Cardiac fibroblast (primary cell): ENCODE measurements around the gene ZNF18.

ENCODE experiments used
- DNase-seq, 2 donors: peaks; one replicate each; pipeline versions ENCODE4 v3.0.0 to v3.0.0-alpha.2; 2010; ENCODE audit warnings: low read depth in 2 of 2
- H3K4me3 ChIP-seq, 2 donors: replicated peaks in 1 of 2; 1 replicate in 1 of 2; 2 replicates in 1 of 2; pipeline ENCODE4 v1.5.1; 2011; ENCODE audit warnings: low read depth in 2 of 2, low read length in 2 of 2, mild to moderate bottlenecking in 2 of 2, moderate library complexity in 1 of 2
- TF ChIP-seq, protein P1 (sequence below): IDR thresholded peaks from one replicate; pipeline ENCODE4 v1.5.1; 2011; ENCODE audit warnings: low read depth, mild to moderate bottlenecking, low read length, inconsistent platforms

Gene ZNF18

GRCh38 chr17:12035673-12036072 is 38.4 kb upstream of the ZNF18 start:
- H3K4me3 ChIP-seq = no peak overlapping the region
- TF ChIP-seq, protein P1, sequence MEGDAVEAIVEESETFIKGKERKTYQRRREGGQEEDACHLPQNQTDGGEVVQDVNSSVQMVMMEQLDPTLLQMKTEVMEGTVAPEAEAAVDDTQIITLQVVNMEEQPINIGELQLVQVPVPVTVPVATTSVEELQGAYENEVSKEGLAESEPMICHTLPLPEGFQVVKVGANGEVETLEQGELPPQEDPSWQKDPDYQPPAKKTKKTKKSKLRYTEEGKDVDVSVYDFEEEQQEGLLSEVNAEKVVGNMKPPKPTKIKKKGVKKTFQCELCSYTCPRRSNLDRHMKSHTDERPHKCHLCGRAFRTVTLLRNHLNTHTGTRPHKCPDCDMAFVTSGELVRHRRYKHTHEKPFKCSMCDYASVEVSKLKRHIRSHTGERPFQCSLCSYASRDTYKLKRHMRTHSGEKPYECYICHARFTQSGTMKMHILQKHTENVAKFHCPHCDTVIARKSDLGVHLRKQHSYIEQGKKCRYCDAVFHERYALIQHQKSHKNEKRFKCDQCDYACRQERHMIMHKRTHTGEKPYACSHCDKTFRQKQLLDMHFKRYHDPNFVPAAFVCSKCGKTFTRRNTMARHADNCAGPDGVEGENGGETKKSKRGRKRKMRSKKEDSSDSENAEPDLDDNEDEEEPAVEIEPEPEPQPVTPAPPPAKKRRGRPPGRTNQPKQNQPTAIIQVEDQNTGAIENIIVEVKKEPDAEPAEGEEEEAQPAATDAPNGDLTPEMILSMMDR = no peak
- DNase-seq = no peak

GRCh38 chr17:12034538-12034937 is 37.3 kb upstream of the ZNF18 start:
- TF ChIP-seq, protein P1 = no peak
- H3K4me3 ChIP-seq = no peak overlapping the region
- DNase-seq = no peak

DNA sequence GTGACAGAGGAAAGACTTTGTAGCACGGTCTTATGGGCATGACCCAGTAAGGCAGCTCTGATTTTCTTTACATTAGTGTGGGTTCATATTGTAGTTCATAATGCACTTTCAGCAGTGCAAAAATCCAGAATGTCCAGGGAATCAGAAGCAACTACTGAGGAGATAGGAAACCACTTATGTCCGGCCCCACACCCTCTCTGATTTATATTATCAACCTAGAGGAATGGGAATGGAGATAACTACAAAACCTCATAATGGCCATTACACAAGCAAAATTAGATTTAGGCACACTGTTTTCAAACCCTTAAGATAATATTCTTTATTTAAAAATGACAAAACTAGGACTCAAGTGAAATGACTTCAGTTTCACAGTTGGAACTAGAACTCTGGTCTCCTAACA is 31.3 kb upstream of the ZNF18 start:
- H3K4me3 ChIP-seq = no peak overlapping the region
- no peak for DNase-seq
- TF ChIP-seq, protein P1 = no peak

GRCh38 chr17:12027658-12028057 is 30.4 kb upstream of the ZNF18 start:
- no peak for DNase-seq
- no peak overlapping the region for H3K4me3 ChIP-seq
- TF ChIP-seq, protein P1 = no peak

DNA sequence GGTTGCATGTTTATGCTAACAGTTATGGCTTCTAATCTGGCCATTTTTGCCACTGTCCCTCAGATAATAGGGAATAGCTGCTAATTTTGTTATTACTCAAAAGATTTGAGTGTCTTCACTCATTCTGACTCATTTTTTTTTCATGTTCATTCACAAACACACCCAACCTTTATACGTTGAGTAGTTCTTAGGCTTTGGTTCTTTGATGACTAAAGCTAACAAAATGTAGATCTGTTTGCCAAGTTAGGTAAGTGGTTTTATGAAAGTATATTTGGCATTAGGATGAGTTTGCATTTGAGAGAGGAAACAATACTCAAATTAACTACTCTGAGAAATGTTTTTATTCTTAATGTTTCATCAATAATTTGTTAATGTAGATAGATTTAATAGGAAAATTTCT is 27.1 kb upstream of the ZNF18 start:
- peak; percentile 32 to 87 for DNase-seq
- TF ChIP-seq, protein P1 = no peak
- H3K4me3 ChIP-seq = no peak overlapping the region

- no peak for DNase-seq
- TF ChIP-seq, protein P1 = no peak
- no peak overlapping the region for H3K4me3 ChIP-seq
These were observed 25.0 kb upstream of the ZNF18 start for GRCh38 chr17:12022310-12022709.

DNA sequence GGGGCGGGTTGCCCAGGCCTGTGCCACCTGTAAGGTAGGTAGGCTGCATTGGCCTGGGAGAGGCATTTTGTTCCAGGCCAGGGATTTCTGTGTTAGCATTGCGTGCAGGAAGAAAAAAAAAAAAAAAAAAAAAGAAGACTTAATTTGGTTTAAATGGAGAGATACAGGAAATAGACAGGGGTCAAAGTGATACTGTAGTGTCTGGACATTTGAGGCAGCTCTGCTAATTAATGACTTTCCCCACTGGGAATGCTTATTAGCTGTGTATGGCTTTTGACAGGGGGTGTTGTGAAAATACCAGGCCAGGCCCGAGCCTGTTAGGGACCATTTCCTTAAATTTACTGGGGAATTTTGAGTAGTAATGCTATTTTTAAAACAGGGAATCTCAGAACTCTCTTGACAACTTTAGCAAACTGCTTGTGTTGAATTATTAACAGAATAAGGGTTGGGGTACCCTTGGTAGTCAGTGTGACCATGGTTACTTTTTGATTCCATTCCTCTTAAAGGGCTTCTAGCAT is 24.4 kb upstream of the ZNF18 start:
- TF ChIP-seq, protein P1 = no peak
- H3K4me3 ChIP-seq = peak overlapping the region; percentile 66 to 69
- DNase-seq = no peak
